Hindlimb muscle (tissue), 1 donor: ENCODE results near the gene SACS. TPM values are rescaled to one million over a fixed set of nuclear protein-coding genes. Genes with fewer than 3 reads are reported as not detected.
"Not testable (repeated sequence)": the region's sequence is repeated elsewhere in the genome, so short reads cannot be mapped to it uniquely, and the experiment has no call there.

Experiments
- DNase-seq: peaks from one replicate; pipeline ENCODE4 v3.0.0-alpha.2; 2013
- polyA plus RNA-seq: library from polyadenylated mRNA; unstranded; fragments of 120-200 nt; gene quantifications from one replicate; pipeline ENCODE4 v1.2.1, GENCODE V29; 2013; ENCODE audit not compliant: insufficient read length

Gene SACS
- polyA plus RNA-seq, 1 donor, result 42.9 TPM

- no peak for DNase-seq
These were observed 76.2 kb downstream of the SACS start for GRCh38 chr13:23357349-23357748.

DNA sequence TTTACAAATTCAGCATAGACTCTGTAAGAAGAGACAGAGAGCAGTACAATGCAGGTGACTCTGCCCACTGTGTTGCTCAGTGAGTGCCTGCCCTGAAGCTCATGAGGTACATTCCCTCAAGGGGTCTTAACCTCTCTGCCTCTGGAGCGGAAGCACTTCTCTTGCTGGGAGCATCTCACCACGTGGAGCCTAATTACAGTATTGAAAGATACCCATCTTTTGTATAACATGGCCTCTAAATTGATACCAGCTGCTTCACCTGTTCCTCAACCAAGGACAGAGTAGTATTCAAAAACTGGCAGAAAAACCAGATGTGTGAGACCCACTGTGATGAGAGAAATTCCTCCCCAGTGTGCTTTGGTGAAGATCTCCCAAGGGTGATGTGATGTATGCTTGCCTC is 77.1 kb downstream of the SACS start:
- no peak for DNase-seq

DNA sequence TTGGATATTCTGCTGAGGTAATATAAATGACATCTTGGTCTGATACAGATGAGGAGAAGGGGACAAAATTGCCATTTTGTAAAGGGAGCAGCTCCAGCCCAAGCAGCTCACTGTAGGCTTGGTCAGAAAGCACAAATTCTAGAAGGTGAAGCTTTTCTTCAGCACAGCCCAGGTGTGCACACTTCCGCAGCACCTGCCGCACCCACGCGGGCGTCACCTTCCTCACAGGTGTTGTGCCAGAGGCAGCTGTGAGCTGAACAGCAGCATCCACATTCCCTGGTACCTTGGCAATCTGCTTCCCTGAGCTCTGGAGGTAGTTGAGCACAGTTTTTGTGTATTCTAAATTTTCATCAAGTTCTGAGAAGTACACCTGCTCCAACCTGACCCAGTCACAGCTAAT is 79.0 kb downstream of the SACS start:
- no peak for DNase-seq

DNA sequence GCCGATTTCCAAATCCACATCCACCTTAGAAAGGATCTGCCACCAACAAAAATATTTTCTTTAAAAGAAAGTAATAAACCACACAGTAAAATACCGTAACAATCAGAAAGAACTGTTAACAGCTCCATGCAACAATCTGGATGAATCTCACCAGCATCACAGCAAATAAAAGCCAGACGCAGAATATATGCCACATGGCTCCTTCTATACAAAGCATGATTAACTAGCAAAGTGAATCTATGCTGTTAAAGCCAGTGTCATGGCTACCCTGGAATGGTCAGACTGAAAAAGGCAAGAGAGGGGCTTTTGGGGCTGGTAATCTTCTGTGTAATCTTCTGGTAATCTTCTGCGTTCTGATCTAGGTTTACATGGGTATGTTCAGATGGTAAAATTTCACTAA is 81.3 kb downstream of the SACS start:
- DNase-seq, result no peak

DNA sequence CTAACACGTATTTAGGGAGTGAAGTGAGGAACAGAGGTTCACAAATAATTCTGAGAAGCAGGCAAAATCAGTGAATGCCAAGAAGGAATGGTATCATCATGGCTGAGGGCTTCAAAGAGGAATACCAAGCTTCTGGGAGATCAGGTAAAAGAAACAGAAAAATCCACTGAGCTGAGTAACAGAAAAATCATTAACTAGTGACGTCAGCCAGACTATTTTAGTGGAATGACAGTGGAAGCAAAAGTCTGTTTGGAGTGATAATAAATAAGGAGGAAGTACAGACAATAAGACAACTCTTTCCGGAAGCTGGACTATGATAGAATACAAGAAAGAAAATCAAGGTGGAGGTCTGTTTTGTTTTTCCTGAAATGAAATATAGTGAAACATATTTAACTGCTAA is 83.5 kb downstream of the SACS start:
- no peak for DNase-seq

DNA sequence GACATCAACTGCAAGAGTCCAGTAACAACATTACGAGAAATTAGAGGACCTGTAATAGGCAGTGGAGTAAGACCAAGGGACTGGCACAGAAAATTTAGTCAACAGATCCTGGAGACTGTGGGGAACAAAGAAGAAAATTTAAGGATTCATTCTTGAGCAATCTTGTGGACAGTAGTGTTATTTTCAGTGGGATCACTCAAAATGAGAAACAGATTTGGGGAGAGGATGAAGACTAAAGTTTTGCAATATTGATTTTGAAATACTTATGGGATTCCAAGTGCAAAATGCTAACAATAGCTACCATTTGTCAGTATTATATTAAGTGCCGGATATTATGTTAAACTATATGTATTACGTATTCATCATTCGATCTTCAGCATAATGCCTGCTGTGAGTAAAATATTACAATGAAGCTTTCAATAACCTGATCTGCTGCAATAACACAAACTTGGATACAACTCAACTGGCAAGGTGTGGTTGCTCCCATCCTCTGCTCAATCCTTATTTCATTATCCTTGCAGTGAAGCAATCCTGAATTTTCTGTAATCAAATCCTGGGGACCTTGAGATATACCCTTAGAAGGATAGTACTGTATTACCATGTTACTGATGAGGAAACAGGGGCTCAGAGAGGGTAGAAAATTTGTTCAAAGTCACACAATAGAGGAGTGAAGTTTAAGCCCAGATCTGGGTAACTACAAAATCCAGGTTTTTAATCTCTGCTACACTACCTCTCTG is 84.2 kb downstream of the SACS start:
- no peak for DNase-seq

DNA sequence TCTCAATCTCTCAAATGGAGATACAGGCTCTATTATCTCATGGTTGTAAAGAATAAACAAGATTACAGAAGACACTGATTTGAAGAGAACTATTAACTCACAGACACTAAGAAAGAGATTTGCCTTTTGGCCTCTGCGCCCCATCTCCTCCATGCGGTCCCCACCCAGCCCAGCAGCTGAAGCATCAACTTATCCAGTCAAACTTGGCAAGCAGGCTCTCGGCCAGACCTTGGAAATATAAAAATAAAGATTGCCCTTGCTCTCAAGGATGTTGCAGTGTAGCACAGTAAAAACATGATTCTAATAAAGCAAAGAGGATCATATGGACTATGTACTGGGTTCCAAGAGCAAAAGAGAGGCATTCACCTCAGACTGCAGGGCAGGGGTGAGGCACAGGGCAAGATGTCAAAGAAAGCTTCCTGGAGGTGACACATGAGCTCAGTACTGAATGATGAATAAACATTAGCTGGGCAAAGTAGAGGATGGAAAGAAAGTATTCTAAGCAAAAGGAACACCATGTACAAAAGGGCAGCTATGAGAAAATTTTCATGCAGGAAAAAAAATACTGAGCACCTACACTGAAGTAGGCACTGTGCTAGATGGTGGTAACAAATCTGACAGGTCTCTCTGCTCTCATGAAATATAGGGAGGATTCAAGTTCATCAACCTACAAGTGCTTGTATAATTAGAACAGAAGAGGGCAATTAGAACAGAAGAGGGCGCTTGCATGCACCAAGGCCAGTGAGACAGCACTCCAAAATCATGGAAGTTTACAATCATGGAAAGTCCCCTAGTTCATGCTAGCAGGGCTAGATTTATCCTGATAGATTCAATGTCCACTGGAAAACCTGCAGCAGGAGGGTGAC is 85.0 kb downstream of the SACS start:
- DNase-seq, result no peak

GRCh38 chr13:23347601-23348000 is 85.9 kb downstream of the SACS start:
- DNase-seq, result no peak

GRCh38 chr13:23344931-23345595 is 88.4 kb downstream of the SACS start:
- DNase-seq, result no peak

DNA sequence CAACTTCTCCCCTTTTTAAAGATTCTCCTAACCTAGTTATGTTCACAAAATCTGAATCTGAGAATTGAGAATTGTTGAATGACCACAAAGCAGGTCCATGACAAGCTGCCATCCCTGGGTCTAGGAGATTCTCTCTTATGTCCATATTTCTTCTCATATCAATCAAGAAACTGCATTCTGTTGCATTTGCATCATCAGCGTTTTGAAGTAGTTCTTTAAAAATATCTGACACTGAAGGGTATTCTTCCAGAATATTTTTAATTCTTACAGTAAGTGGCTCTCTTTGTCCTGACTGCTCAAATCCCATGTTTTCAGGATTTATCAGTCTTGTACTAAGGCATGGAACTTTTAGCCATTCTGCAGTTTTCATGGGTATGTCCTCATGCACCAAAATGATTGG is 94.3 kb downstream of the SACS start:
- DNase-seq, result no peak

DNA sequence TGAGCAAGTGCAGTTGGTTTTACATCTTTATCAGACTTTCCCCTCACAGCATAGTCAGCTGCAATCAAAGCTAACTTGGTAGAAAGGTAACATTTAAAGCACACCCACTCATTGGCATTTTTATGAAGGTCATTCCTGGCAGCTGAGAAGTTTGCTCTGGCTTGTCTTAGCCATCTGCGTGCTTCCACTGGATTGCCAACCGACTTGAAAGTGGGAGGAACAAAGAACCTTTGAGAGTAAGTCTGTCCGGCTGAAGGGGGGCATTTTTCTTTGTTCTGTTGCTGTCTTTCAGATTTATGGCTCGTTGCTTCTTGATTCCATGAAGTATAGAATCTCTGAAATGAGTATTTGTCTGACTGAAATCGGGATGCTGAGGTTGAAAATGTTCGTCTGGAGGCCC is 103.1 kb downstream of the SACS start:
- no peak for DNase-seq

DNA sequence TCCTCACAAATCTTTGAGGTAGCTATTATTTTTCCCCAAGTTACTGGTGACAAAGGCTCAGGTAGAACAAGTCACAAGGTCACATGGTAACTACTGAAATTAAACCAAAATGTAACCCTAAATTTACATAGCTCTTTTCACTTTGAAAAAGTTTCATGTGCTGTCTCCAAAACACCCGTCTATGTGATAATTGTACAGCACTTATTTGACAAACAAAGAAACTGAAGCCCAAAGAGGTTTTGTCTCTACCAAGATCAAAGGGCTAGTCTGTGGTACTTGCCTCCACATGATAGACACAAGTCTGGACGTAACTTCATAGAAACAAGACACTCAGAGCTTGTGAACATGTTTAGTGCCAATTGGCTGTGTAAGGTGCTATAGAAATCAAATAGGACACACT is 108.3 kb downstream of the SACS start:
- DNase-seq, result no peak

GRCh38 chr13:23323946-23324709 is 109.4 kb downstream of the SACS start:
- peak; percentile 11 for DNase-seq

GRCh38 chr13:23322353-23323336 is 110.9 kb downstream of the SACS start:
- peak; percentile 18 for DNase-seq

- peak; percentile 72 for DNase-seq
These were observed 111.8 kb downstream of the SACS start for GRCh38 chr13:23321535-23322241.

GRCh38 chr13:23320926-23321534 is 112.5 kb downstream of the SACS start:
- DNase-seq, result peak; percentile 8

GRCh38 chr13:23319883-23320224 is 113.6 kb downstream of the SACS start:
- DNase-seq, result no peak

- not testable (repeated sequence) for DNase-seq
These were observed 118.7 kb downstream of the SACS start for GRCh38 chr13:23314837-23315236.

DNA sequence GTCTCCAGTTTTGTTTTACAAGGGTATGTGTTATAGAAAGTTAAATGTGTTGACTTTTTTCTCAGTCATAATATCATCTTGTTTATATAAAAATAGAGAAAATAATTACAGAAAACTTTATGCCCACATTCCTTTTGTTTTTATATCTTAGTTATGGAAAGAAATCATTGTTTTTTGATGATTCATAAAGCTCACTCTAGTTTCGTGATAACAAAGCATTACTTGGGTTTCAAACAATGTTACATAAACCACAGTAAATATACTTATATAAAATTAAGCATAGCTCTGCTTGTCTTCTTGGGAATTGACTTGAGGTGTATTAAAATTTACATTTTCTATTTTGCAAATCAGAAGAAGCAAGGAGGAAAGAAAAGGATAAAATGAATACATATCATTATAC is 140.9 kb downstream of the SACS start:
- no peak for DNase-seq

DNA sequence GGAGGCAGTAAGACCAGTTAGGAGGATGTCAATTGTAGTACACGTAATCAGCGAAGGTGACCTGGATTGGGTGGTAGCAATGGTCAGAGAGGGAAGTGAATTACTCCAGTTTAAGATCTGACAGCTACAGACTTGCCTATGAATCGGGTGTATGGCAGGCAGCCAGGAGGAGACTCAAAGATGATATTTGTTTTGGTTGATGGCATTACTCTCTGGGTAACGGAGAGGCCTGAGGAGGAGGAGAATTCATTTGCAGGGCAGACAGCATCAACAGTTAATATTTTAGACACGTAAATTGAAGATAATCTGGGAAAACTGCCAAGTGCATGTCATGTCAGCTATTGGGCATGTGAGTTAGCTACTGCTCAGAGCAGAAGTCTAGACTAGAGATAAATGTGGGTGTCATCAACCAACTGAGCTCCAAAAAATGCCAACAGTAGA is 143.6 kb downstream of the SACS start:
- no peak for DNase-seq
